Neural cell (in vitro differentiated cells): ENCODE results near the gene TPD52L1.

Experiments
- EZH2 ChIP-seq: fragments of 200-600, 300-800 bp; shearing (Covaris generic), sonication (generic); IDR thresholded peaks from 2 replicates; pipeline ENCODE4 v1.6.1; 2014; ENCODE audit warnings: antibody characterized with exemption, low read length, borderline replicate concordance, mild to moderate bottlenecking; ENCODE audit not compliant: insufficient read depth, poor library complexity, severe bottlenecking
- POLR2AphosphoS5 ChIP-seq: IDR thresholded peaks from 2 replicates; pipeline ENCODE4 v1.6.1; 2012
- RAD21 ChIP-seq: fragments of 450-650 bp; conservative IDR thresholded peaks from 2 replicates; pipeline ENCODE4 v1.6.1; 2014; ENCODE audit warnings: antibody characterized with exemption, mild to moderate bottlenecking, moderate library complexity
- TF ChIP-seq, protein P1 (sequence below): fragments of 450-650 bp; IDR thresholded peaks from 2 replicates; pipeline ENCODE4 v1.5.1; 2014; ENCODE audit warnings: antibody characterized with exemption, mild to moderate bottlenecking, moderate library complexity; ENCODE audit not compliant: poor library complexity, severe bottlenecking
- TF ChIP-seq, protein P2 (sequence below): IDR thresholded peaks from 2 replicates; pipeline ENCODE4 v1.6.1; 2012; ENCODE audit warnings: borderline replicate concordance

DNA sequence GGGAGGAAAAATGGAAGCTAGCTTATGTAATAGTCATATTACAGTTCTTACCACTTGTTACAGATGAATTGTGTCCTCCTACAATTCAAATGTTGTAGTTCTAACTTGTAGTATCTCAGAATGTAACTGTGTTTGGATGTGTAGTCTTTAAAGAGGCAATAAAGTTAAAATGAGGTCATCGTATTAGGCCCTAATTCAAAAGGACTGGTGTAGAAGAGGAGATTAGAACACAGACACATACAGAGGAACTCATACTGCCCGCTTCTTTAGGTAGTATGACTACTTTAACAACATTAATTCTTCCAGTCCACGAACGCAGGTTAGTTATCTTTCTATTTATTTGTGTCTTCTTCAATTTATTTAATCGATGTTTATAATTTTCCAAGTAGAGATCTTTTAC is 46.5 kb upstream of the TPD52L1 start:
- TF ChIP-seq, protein P1, sequence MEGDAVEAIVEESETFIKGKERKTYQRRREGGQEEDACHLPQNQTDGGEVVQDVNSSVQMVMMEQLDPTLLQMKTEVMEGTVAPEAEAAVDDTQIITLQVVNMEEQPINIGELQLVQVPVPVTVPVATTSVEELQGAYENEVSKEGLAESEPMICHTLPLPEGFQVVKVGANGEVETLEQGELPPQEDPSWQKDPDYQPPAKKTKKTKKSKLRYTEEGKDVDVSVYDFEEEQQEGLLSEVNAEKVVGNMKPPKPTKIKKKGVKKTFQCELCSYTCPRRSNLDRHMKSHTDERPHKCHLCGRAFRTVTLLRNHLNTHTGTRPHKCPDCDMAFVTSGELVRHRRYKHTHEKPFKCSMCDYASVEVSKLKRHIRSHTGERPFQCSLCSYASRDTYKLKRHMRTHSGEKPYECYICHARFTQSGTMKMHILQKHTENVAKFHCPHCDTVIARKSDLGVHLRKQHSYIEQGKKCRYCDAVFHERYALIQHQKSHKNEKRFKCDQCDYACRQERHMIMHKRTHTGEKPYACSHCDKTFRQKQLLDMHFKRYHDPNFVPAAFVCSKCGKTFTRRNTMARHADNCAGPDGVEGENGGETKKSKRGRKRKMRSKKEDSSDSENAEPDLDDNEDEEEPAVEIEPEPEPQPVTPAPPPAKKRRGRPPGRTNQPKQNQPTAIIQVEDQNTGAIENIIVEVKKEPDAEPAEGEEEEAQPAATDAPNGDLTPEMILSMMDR: no peak
- TF ChIP-seq EZH2 (no peak), POLR2AphosphoS5 (no peak), RAD21 (no peak)
- TF ChIP-seq, protein P2, sequence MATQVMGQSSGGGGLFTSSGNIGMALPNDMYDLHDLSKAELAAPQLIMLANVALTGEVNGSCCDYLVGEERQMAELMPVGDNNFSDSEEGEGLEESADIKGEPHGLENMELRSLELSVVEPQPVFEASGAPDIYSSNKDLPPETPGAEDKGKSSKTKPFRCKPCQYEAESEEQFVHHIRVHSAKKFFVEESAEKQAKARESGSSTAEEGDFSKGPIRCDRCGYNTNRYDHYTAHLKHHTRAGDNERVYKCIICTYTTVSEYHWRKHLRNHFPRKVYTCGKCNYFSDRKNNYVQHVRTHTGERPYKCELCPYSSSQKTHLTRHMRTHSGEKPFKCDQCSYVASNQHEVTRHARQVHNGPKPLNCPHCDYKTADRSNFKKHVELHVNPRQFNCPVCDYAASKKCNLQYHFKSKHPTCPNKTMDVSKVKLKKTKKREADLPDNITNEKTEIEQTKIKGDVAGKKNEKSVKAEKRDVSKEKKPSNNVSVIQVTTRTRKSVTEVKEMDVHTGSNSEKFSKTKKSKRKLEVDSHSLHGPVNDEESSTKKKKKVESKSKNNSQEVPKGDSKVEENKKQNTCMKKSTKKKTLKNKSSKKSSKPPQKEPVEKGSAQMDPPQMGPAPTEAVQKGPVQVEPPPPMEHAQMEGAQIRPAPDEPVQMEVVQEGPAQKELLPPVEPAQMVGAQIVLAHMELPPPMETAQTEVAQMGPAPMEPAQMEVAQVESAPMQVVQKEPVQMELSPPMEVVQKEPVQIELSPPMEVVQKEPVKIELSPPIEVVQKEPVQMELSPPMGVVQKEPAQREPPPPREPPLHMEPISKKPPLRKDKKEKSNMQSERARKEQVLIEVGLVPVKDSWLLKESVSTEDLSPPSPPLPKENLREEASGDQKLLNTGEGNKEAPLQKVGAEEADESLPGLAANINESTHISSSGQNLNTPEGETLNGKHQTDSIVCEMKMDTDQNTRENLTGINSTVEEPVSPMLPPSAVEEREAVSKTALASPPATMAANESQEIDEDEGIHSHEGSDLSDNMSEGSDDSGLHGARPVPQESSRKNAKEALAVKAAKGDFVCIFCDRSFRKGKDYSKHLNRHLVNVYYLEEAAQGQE: no peak
